CD4-positive, alpha-beta T cell (primary cell): Measurements from ENCODE around the gene ACBD6. TPM values are rescaled to one million over a fixed set of nuclear protein-coding genes. Genes with fewer than 3 reads are reported as not detected.

Source experiments
- ATAC-seq: fragments of 200-7000 bp; cut with Tn5 transposase; one replicate; pipeline ENCODE4 v1.10.0; 2022; ENCODE audit warnings: mild to moderate bottlenecking; ENCODE audit not compliant: poor library complexity
- CTCF ChIA-PET: fragments of 350-600 bp; sonication (Branson Sonifier 250); formaldehyde crosslinking; loops from one replicate; lab custom pipeline; 2021; ENCODE audit warnings: antibody characterized with exemption, inconsistent platforms; lab: Charles Lee
- POLR2A ChIA-PET: fragments of 350-600 bp; sonication (Branson Sonifier 250); formaldehyde crosslinking; loops from one replicate; lab custom pipeline; 2021; ENCODE audit warnings: antibody characterized with exemption, inconsistent platforms; lab: Charles Lee
- DNase-seq, 14 experiments: peaks; one replicate each; pipeline ENCODE4 v3.0.0-alpha.2; 2013 to 2020; ENCODE audit warnings: mixed read lengths in 2 of 14
- H3K27ac ChIP-seq, 2 donors: one replicate each; pipeline versions ENCODE4 v1.5.1 to v1.7.0; 2013; ENCODE audit warnings: low read length in 2 of 2, low read depth in 1 of 2, mild to moderate bottlenecking in 1 of 2
- H3K27me3 ChIP-seq, 2 experiments: 1 replicate in 1 of 2; 2 replicates in 1 of 2; pipeline versions ENCODE4 v1.6.1 to v1.7.0; 2013; ENCODE audit warnings: low read length in 2 of 2, control low read depth in 1 of 2, mild to moderate bottlenecking in 1 of 2, moderate library complexity in 1 of 2; ENCODE audit not compliant: insufficient read depth in 2 of 2, control insufficient read depth in 1 of 2
- H3K36me3 ChIP-seq: one replicate; pipeline ENCODE4 v1.6.1; 2013; ENCODE audit warnings: low read length, control low read depth; ENCODE audit not compliant: insufficient read depth
- H3K4me1 ChIP-seq: one replicate; pipeline ENCODE4 v1.6.1; 2013; ENCODE audit warnings: low read length, control low read depth; ENCODE audit not compliant: insufficient read depth
- H3K4me3 ChIP-seq: one replicate; pipeline ENCODE4 v1.5.1; 2013; ENCODE audit warnings: mild to moderate bottlenecking, low read length, moderate library complexity
- H3K9me3 ChIP-seq, 2 experiments: 1 replicate in 1 of 2; 2 replicates in 1 of 2; pipeline versions ENCODE4 v1.6.1 to v1.7.0; 2013; ENCODE audit warnings: low read length in 2 of 2, mild to moderate bottlenecking in 2 of 2, control low read depth in 1 of 2, moderate library complexity in 1 of 2; ENCODE audit not compliant: control insufficient read depth in 1 of 2, insufficient read depth in 1 of 2
- H3K27ac Mint-ChIP-seq: one replicate; pipeline ENCODE4 v1.8.0; 2020; ENCODE audit warnings: mixed read lengths
- H3K27me3 Mint-ChIP-seq: one replicate; pipeline ENCODE4 v1.8.0; 2021; ENCODE audit warnings: mixed read lengths
- H3K36me3 Mint-ChIP-seq: one replicate; pipeline ENCODE4 v1.8.0; 2021; ENCODE audit warnings: low read depth, mixed read lengths
- H3K4me1 Mint-ChIP-seq: one replicate; pipeline ENCODE4 v1.8.0; 2021; ENCODE audit warnings: low read depth, mixed read lengths
- H3K4me3 Mint-ChIP-seq: one replicate; pipeline ENCODE4 v1.8.0; 2020; ENCODE audit warnings: mild to moderate bottlenecking, mixed read lengths
- H3K9me3 Mint-ChIP-seq: one replicate; pipeline ENCODE4 v1.8.0; 2020; ENCODE audit warnings: mixed read lengths
- CTCF ChIP-seq: fragments of 200-600 bp; IDR thresholded peaks from one replicate; pipeline ENCODE4 v1.8.0; 2022; ENCODE audit warnings: antibody characterized with exemption, mild to moderate bottlenecking
- intact Hi-C, 2 experiments: fragments of 100-400 bp; cut with DNase I in 1 of 2; cut with micrococcal nuclease in 1 of 2; formaldehyde crosslinking; loops; one replicate each; pipeline versions ENCODE4 v1.15.1 to v1.9.0; 2023 to 2025; cut with DNase I, micrococcal nuclease
- total RNA-seq, 174 experiments: library from RNA in 2 of 174; stranded (reverse) in 2 of 174; gene quantifications; one replicate each; pipeline ENCODE4 v1.2.3 and lab custom pipeline; 2021 to 2026

The ACBD6 gene
- total RNA-seq, 2 experiments from 2014 or later = 28.2 to 28.8 TPM

DNA sequence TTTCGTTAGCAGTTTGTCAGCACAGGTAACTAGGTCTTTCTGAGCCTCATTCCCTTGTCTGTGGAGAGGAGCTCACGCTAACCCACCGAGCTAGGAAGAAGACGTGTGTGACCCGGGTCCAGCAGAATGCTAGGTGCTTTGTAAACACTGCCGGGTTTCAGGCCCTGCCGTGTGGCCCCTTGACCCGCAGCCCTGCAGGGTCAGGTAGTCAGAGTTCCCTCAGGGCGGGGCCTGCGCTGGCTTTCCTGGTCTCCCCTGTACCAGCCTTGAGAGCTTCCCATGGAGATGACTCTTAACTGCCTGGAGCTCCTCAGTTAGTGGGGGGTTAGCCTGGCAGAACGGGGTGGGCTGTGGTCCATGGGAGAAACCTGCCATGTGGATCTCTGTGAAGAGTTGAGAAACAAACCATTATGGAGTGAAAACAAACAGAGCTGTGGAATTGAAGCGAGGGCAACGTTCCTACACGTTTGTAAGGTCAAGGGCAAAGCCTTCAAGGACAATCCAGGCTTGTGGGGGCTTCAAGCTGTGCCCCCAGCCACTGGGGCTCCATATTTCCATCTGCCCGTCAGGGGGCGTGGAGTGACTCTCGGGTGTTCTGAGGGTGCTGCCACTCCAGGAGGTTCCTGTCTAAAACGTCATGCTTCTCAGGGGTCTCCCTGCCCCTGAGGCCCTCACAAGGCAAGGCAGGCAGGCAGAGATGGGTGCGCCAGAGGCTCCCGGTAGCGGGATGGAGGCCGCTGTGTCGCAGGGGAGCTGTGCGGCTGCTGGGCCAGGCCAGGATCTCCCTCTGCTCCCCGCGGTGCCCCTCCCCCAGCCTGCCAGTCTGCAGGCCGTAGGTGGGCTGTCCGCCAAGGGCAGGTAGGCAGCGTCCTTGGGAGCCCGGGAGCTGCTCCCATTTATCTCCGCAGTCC is 248.5 kb downstream of the ACBD6 start:
- no peak overlapping the region for H3K4me3 ChIP-seq
- Mint-ChIP-seq H3K9me3 (no peaks in the 10 kb centered on the region), H3K4me3 (no peak overlapping the region), H3K27ac (no peak overlapping the region), H3K4me1 (no peaks in the 10 kb centered on the region), H3K36me3 (no peaks in the 10 kb centered on the region), H3K27me3 (peaks cover 85% of the 10 kb centered on the region)
- ATAC-seq = no peak
- CTCF ChIA-PET = interaction anchor here (1.3 kb wide), 1 partner anchor 224 kb away, joined by 4 read pairs; no protein-coding TSS in a partner anchor
- peaks cover 29 to 43% of the 10 kb centered on the region in 2 experiments for H3K27me3 ChIP-seq
- POLR2A ChIA-PET = no interaction called here
- no peaks in the 10 kb centered on the region for H3K4me1 ChIP-seq
- intact Hi-C loops = loop anchor here (2.0 kb wide), 1 partner anchor 163 kb away; no protein-coding TSS in a partner anchor
- DNase-seq = no peak
- no peak overlapping the region for H3K27ac ChIP-seq
- TF ChIP-seq CTCF = no peak
- peaks cover 0 to 5% of the 10 kb centered on the region in 2 experiments for H3K9me3 ChIP-seq
- H3K36me3 ChIP-seq = no peaks in the 10 kb centered on the region

DNA sequence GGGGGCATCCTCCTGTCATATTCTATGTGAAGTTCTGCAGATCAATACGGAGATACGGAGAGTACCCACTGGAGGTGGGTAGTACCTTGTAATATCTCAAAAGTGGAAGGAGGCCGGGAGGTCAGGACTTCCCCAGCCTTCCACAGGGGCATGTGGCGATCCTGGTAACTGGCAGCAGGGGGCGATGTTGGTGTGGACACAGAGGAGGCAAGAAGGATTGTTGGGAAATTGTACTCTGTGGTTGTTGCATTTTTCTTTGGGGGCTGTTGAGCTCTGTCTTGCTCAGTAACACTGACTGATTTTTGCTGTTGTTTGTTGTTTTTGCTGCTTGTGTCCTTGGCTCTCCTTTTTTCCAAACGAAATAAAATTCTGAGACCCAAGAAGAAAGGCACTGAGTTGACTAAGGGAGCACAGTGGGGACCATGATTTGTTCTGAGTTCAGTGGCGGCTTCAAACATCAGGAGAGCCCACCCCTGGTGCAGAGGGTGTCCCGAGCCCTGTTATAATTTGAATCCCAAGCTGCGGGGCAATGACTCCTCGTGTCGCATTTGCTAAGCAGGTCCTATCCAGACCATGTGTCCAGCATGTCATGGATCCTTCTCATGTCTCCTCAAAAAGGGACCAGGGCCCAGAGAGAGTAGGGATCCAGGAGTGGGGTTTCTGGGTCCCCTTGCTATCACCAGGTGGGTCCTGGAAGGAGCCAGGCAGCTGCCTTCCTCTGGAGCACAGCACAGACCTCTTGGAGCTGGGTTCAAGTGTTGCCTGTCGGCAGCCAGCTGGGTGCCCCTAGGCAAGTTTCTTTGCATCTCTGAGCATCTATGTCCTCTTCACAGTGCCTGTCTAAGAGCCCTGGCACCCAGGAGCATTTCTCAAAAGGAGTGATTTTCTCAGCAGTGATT is 249.5 kb downstream of the ACBD6 start:
- Mint-ChIP-seq H3K36me3 (no peaks in the 10 kb centered on the region), H3K4me3 (no peak overlapping the region), H3K27ac (no peak overlapping the region), H3K27me3 (peaks cover 78% of the 10 kb centered on the region), H3K4me1 (no peaks in the 10 kb centered on the region), H3K9me3 (no peaks in the 10 kb centered on the region)
- ATAC-seq (peak; percentile 66), DNase-seq (peak; percentile 40 to 78 (median 54))
- no peaks in the 10 kb centered on the region for H3K36me3 ChIP-seq
- peak; percentile 76 for TF ChIP-seq CTCF
- H3K4me3 ChIP-seq = no peak overlapping the region
- intact Hi-C loops = loop anchor here (1.0 to 2.0 kb wide), 3 partner anchors 164 to 229 kb away; no protein-coding TSS in a partner anchor
- CTCF ChIA-PET = interaction anchor here (1.3 kb wide), 1 partner anchor 225 kb away, joined by 4 read pairs; no protein-coding TSS in a partner anchor
- H3K9me3 ChIP-seq = peaks cover 0 to 5% of the 10 kb centered on the region in 2 experiments
- H3K27ac ChIP-seq = no peak overlapping the region
- POLR2A ChIA-PET = no interaction called here
- peaks cover 27 to 43% of the 10 kb centered on the region in 2 experiments for H3K27me3 ChIP-seq
- no peaks in the 10 kb centered on the region for H3K4me1 ChIP-seq
